SK-MEL-5 (cell line): ENCODE data around the gene LCOR. TPM values are rescaled to one million over a fixed set of nuclear protein-coding genes. Genes with fewer than 3 reads are reported as not detected.
"Not testable (repeated sequence)": the region's sequence is repeated elsewhere in the genome, so short reads cannot be mapped to it uniquely, and the experiment has no call there.

ENCODE experiments used
- DNase-seq: peaks from one replicate; pipeline ENCODE4 v3.0.0-alpha.2; 2016; ENCODE audit warnings: low read depth, low spot score
- in situ Hi-C: cut with HindIII; loops from 2 replicates; pipeline ENCODE4 v1.10.0; 2016; ENCODE audit warnings: low sequenced_read_pairs, high pct_unique_total_duplicates, low pct_unique_long_range_greater_than_20kb
- total RNA-seq: library from RNA; depleted of rRNA; stranded (reverse); fragments of >200 nt; shearing (Covaris generic); gene quantifications from 2 replicates; pipeline ENCODE4 v1.2.3, GENCODE V29; 2014

The LCOR gene
- total RNA-seq, 1 experiment from 2014 or later, result 9.5 TPM

GRCh38 chr10:96910488-96911395, 78.6 kb downstream of the LCOR start:
- peak; percentile 56 for DNase-seq

GRCh38 chr10:96912405-96912804, 80.3 kb downstream of the LCOR start:
- no peak for DNase-seq
- in situ Hi-C loops, result no loop called here

More at GRCh38 chr10:96910488-96911395, 78.6 kb downstream of the LCOR start:
- in situ Hi-C loops, result no loop called here

DNA sequence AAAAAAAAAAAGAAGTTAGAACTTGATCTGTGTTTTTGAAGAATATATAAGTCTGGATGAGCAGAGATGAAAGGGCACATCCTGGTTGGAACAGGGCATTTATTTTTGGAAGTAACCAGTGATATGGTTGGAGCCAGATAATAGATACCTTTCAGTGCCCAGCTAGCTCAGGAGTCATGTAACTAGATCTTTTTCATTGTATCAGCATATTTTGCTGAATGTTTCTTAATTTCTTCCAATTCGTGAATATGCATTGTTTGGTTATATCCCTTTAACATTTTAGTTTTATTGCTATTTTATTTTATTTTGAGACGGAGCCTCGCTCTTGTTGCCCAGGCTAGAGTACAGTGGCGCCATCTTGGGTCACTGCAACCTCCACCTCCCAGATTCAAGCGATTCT, 81.8 kb downstream of the LCOR start:
- in situ Hi-C loops, result no loop called here
- DNase-seq, result no peak

GRCh38 chr10:96917628-96918027, 85.5 kb downstream of the LCOR start:
- in situ Hi-C loops, result no loop called here
- no peak for DNase-seq

- in situ Hi-C loops, result no loop called here
- no peak for DNase-seq
These were observed 86.3 kb downstream of the LCOR start for GRCh38 chr10:96918214-96919002.

DNA sequence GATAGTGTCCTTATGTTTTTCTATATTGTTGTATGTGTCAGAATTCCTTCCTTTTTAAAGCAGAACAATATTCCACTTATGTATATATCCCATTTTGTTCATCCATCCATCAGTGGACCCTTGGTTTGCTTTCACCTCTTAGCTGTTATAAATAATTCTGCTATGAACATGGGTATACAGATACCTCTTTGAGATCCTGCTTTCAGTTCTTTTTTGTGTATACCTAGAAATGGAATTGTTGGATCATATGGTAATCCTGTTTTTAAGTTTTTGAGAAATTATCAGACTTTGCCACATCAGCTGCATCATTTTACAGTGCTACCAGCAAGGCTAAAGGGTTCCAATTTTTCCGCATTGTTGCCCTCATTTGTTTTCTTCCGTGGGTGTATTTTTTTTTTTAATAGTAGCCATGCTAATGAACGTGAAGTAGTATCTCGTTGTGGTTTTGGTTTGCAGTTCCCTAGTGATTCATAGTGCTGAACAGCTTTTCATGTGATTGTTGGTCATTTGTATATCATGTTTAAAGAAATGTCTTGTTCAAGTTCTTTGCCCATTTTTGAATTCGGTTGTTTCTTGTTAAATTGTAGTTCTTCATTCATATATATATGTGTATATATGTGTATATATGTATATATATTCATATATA, 87.8 kb downstream of the LCOR start:
- DNase-seq, result no peak
- in situ Hi-C loops, result no loop called here

DNA sequence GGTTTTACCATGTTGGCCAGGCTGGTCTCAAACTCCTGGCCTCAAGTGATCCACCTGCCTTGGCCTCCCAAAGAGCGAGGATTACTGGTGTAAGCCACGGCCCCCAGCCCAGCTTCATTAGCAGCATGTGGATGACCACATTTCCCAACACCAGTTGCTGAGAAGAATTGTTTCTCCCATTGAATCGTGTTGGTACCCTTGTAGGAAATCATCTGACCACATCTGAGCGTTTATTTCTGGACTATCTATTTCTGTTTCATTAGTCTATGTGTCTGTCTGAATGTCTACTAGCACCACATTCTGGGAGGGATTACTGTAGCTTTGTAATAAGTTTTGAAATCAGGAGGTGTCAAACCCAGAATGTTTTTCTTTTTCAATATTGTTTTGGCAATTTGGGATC, 89.6 kb downstream of the LCOR start:
- DNase-seq, result no peak
- in situ Hi-C loops, result no loop called here

- in situ Hi-C loops, result no loop called here
- DNase-seq, result no peak
These were observed 91.2 kb downstream of the LCOR start for GRCh38 chr10:96922978-96923948.

DNA sequence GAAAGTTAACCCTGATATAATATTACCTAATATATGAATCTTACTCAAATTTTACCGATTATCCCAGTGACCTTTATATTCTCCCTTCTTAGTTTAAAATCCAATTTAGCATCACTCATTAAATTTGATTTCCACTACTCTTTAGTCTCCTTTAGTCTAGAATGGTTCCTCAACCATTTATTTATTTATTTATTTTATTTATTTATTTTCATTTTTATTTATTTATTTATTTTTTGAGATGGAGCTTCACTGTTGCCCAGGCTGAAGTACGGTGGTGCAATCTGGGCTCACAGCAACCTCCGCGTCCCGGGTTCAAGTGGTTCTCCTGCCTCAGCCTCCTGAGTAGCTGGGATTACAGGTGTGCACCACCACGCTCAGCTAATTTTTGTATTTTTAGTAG, 92.8 kb downstream of the LCOR start:
- no peak for DNase-seq
- in situ Hi-C loops, result no loop called here

DNA sequence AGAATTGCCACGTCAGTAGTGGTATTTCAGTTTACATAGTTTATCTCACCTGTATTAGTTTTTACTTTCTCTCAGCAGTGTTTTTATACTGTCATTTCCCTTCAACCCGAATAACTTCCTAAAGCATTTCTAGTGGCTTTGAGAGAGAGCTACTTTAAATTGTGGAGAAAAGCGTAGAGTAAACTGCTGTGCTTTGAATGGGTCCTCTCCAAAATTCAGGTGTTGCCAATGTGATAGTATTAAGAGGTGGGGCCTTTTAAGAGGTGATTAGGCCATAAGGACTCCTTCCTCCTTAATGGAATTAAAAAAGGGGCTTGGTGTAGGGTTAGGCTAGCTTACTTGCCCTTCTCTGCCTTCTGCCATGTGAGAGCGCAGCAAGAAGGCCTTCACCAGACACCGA, 98.4 kb downstream of the LCOR start:
- in situ Hi-C loops, result no loop called here

GRCh38 chr10:96935148-96935547, 103.0 kb downstream of the LCOR start:
- in situ Hi-C loops, result no loop called here
- DNase-seq, result no peak

More for the DNA sequence above, 98.4 kb downstream of the LCOR start:
- DNase-seq, result no peak

DNA sequence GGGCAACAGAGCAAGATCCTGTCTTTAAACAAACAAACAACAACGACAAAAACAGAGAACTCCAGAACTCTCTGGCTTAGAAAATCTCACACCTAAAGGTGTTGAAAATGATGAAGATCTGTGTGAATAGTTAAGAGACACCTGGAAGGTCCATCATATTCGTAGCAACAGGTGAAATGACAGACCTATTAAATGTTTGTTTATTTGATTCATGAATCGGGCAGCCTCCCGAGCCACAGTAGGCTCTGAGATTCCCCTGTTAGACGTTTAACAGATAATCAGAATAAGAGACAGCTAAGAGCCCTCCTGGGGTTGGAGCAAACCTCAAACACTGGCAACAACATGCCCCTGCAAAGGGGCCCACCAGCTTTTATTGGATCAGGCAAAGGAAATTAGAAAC, 103.7 kb downstream of the LCOR start:
- no peak for DNase-seq
- in situ Hi-C loops, result no loop called here

DNA sequence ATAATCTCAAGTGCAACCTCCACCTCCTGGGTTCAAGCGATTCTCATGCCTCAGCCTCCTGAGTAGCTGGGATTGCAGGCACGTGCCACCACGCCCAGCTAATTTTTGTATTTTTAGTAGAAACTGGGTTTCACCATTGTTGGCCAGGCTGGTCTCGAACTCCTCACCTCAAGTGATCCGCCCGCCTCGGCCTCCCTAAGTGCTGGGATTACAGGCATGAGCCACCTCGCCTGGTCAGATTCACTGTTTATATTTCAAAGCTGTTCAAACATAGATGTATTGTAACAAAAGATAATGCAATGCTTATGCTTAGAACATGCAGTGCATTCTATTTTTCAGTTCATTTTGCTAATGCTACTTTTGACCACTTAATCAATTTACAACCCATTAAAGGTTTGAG, 111.1 kb downstream of the LCOR start:
- in situ Hi-C loops, DNase-seq: not testable (repeated sequence)

- no peak for DNase-seq
- in situ Hi-C loops, result no loop called here
These were observed 114.9 kb downstream of the LCOR start for GRCh38 chr10:96947036-96947435.

GRCh38 chr10:96949039-96949683, 117.1 kb downstream of the LCOR start:
- no peak for DNase-seq
- in situ Hi-C loops, result no loop called here

GRCh38 chr10:96951954-96952353, 119.9 kb downstream of the LCOR start:
- no peak for DNase-seq
- in situ Hi-C loops, result no loop called here

- DNase-seq, result no peak
- in situ Hi-C loops, result no loop called here
These were observed 123.7 kb downstream of the LCOR start for GRCh38 chr10:96955794-96956193.
